Measurements from ENCODE around the gene NLRC5. TPM values are rescaled to one million over a fixed set of nuclear protein-coding genes. Genes with fewer than 3 reads are reported as not detected.

NLRC5 gene
- total RNA-seq, 2 experiments from 2014 or later: 135 to 153 TPM

DNA sequence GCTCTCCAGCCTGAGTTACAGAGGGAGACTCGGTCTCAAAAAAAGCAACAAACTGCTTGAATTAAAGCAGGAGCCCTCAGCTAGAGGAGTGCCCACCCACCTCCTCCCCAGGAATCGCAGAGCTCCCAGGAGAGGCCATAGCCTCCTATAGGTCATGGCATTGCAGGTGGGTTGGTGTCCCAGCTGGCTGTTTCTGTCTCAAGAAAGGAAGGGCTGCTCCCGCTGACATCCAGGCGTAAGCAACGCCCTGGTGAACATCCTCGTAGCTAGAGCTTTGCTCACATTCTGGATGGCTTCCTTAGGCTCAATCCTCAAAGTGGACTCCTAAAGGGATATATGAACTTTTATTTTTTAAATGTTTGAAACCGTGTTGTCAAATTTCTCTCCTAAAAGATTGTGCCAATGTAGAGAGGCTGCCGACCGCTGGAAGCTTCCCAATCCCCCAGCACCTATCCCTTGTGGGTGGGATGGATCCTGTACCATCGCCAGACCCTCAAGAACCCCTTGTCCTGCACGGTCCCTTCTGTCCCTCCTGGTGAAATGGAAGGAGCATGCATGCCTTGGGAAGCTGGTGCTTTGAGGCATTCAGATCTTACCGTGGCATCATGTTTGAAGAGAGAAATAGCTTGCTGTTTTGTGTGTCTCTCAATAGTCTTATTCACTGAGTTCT is 5.9 kb downstream of the NLRC5 start:
- peaks cover 62% of the 10 kb centered on the region for H3K36me3 Mint-ChIP-seq (ENCODE audit: low read depth)
- H3K9me3 Mint-ChIP-seq: no peaks in the 10 kb centered on the region
- peaks cover 77% of the 10 kb centered on the region for H3K4me1 Mint-ChIP-seq (ENCODE audit: low read depth)
- TF ChIP-seq, protein P1, sequence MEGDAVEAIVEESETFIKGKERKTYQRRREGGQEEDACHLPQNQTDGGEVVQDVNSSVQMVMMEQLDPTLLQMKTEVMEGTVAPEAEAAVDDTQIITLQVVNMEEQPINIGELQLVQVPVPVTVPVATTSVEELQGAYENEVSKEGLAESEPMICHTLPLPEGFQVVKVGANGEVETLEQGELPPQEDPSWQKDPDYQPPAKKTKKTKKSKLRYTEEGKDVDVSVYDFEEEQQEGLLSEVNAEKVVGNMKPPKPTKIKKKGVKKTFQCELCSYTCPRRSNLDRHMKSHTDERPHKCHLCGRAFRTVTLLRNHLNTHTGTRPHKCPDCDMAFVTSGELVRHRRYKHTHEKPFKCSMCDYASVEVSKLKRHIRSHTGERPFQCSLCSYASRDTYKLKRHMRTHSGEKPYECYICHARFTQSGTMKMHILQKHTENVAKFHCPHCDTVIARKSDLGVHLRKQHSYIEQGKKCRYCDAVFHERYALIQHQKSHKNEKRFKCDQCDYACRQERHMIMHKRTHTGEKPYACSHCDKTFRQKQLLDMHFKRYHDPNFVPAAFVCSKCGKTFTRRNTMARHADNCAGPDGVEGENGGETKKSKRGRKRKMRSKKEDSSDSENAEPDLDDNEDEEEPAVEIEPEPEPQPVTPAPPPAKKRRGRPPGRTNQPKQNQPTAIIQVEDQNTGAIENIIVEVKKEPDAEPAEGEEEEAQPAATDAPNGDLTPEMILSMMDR (IDR thresholded peaks at IDR 0.05): no peak
- no peaks in the 10 kb centered on the region for H3K27me3 Mint-ChIP-seq
- intact Hi-C loops (cut with micrococcal nuclease): no loop called here
- H3K27ac Mint-ChIP-seq: peak overlapping the region; percentile 93
- ChIA-PET CTCF (interaction anchor here (0.6 to 5.1 kb wide), 6 partner anchors 10 to 44 kb away, joined by 3 to 33 read pairs (median 4); no protein-coding TSS in a partner anchor), POLR2A (interaction anchor here (0.6 to 21.4 kb wide), 15 partner anchors 8 to 451 kb away, joined by 3 to 367 read pairs (median 3); partner anchors contain the start of gene HERPUD1)
- peak overlapping the region; percentile 97 for H3K4me3 Mint-ChIP-seq
- ATAC-seq (no peak), DNase-seq (no peak)

DNA sequence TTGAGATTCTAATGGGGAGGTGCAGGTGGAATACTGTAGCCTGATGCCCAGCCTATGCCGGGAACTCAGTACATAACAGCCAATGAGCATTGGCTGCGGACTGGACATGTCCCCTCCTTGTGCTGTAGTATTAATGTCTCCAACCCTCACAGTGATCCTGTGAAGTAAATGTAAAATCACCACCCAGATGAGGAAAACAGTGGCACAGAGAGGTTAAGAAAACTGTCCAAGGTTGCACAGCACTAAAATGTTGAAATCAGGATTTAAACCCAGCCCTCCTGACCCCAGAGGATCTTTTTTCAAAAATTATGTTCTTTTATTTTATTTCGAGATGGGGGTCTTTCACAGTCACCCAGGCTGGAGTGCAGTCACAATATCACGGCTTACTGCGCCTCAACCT is 7.9 kb downstream of the NLRC5 start:
- intact Hi-C loops (cut with micrococcal nuclease): no loop called here
- Mint-ChIP-seq H3K36me3 (ENCODE audit: low read depth) (peaks cover 59% of the 10 kb centered on the region), H3K27ac (peak overlapping the region; percentile 99), H3K9me3 (peaks cover 4% of the 10 kb centered on the region), H3K4me1 (ENCODE audit: low read depth) (peaks cover 90% of the 10 kb centered on the region), H3K27me3 (no peaks in the 10 kb centered on the region), H3K4me3 (peak overlapping the region; percentile 34)
- ATAC-seq: no peak
- TF ChIP-seq, protein P1 (IDR thresholded peaks at IDR 0.05): no peak
- no peak for DNase-seq
- ChIA-PET CTCF (no interaction called here), POLR2A (interaction anchor here (2.7 to 21.4 kb wide), 2 partner anchors 11 to 31 kb away, joined by 14 to 367 read pairs; no protein-coding TSS in a partner anchor)

DNA sequence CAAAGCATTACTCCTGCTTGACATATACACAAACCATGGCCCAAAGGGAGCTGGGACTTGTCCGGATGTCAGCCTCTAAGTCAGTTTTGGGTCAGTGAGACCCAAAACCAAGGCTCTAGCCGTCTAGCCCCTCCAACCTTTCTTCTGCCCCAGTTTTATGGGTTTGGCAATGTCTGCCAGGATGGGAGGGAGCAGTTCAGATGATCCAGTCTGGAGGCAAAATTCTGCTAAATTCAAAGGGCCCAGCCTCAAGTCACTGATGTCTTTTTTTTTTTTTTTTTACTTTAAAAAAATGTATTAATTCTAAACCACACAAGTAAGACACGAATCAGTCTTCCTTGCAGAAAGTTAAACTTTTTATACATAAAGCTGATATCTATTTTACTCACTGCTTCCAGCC is 8.6 kb downstream of the NLRC5 start:
- H3K4me3 Mint-ChIP-seq: peak overlapping the region; percentile 34
- intact Hi-C loops (cut with micrococcal nuclease): no loop called here

DNA sequence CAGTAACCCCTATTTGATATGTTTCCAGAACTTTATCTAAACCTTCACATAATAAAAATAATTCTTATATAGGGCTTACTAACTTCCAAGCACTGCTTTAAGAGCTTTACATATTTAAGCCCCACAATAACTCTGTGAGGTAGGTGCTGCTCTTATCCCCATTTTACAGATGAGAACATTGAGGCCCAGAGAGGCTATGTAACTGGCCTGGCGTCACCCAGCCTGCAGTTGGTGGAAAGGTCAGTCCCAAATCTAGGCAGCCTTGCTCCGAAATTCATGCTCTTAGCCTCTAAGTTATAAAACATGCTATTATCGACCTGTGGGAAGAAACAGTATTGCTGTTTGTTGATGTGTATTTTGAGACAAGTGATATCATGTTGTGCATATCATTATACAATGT is 9.0 kb downstream of the NLRC5 start:
- Mint-ChIP-seq H3K4me3 (peak overlapping the region; percentile 51), H3K36me3 (ENCODE audit: low read depth) (peaks cover 61% of the 10 kb centered on the region), H3K4me1 (ENCODE audit: low read depth) (peaks cover 92% of the 10 kb centered on the region), H3K27ac (peak overlapping the region; percentile 99), H3K9me3 (peaks cover 4% of the 10 kb centered on the region), H3K27me3 (no peaks in the 10 kb centered on the region)
- ChIA-PET CTCF (interaction anchor here (2.9 kb wide), 1 partner anchor 34 kb away, joined by 20 read pairs; no protein-coding TSS in a partner anchor), POLR2A (interaction anchor here (1.0 to 21.4 kb wide), 9 partner anchors 8 to 88 kb away, joined by 3 to 367 read pairs (median 7); partner anchors contain the start of gene NLRC5)
- intact Hi-C loops (cut with micrococcal nuclease): no loop called here
- no peak for ATAC-seq
- TF ChIP-seq, protein P1 (IDR thresholded peaks at IDR 0.05): no peak
- no peak for DNase-seq

More for the DNA sequence above, 8.6 kb downstream of the NLRC5 start:
- Mint-ChIP-seq H3K36me3 (ENCODE audit: low read depth) (peaks cover 61% of the 10 kb centered on the region), H3K9me3 (peaks cover 4% of the 10 kb centered on the region), H3K27me3 (no peaks in the 10 kb centered on the region), H3K4me1 (ENCODE audit: low read depth) (peaks cover 92% of the 10 kb centered on the region), H3K27ac (peak overlapping the region; percentile 99)
- TF ChIP-seq, protein P1 (IDR thresholded peaks at IDR 0.05): no peak
- DNase-seq (no peak), ATAC-seq (no peak)
- ChIA-PET CTCF (interaction anchor here (2.9 kb wide), 1 partner anchor 33 kb away, joined by 20 read pairs; no protein-coding TSS in a partner anchor), POLR2A (interaction anchor here (1.0 to 21.4 kb wide), 7 partner anchors 8 to 89 kb away, joined by 3 to 367 read pairs (median 14); partner anchors contain the start of gene NLRC5)

DNA sequence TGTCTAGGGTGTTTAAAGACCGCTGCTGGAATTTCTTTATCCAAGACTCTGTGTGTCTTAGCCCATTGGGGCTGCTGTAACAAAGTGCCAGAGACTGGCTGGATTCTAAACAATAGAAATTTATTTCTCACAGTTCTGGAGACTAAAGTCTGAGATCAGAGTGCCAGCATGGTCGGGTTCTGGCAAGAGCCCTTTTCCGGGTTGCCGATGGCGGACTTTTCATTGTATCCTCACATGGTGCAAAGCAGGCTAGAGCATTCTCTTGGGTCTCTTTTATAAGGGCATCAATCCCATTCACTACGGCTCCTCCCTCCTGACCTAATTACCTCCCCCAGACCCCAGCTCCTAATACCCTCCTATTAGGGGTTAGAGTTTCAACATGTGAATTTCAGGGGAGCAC is 9.5 kb downstream of the NLRC5 start:
- DNase-seq: no peak
- Mint-ChIP-seq H3K27ac (peak overlapping the region; percentile 99), H3K27me3 (no peaks in the 10 kb centered on the region), H3K4me3 (peak overlapping the region; percentile 51), H3K36me3 (ENCODE audit: low read depth) (peaks cover 61% of the 10 kb centered on the region), H3K4me1 (ENCODE audit: low read depth) (peaks cover 92% of the 10 kb centered on the region), H3K9me3 (peaks cover 4% of the 10 kb centered on the region)
- CTCF ChIA-PET: interaction anchor here (0.9 to 2.9 kb wide), 6 partner anchors 9 to 43 kb away, joined by 3 to 20 read pairs (median 6); no protein-coding TSS in a partner anchor
- intact Hi-C loops (cut with micrococcal nuclease): no loop called here
- ATAC-seq: no peak
- POLR2A ChIA-PET: interaction anchor here (0.8 to 21.4 kb wide), 14 partner anchors 9 to 88 kb away, joined by 3 to 367 read pairs (median 4); partner anchors contain the start of gene NLRC5
- TF ChIP-seq, protein P1 (IDR thresholded peaks at IDR 0.05): no peak
